Lung microvascular endothelial cell (primary cell): ENCODE results near the gene NUPR1. TPM values are rescaled to one million over a fixed set of nuclear protein-coding genes. Genes with fewer than 3 reads are reported as not detected.
"Not testable (repeated sequence)": the region's sequence is repeated elsewhere in the genome, so short reads cannot be mapped to it uniquely, and the experiment has no call there.

ENCODE experiments used
- DNase-seq, 2 donors: peaks; one replicate each; pipeline versions ENCODE4 v3.0.0 to v3.0.0-alpha.2; 2010; ENCODE audit warnings: low read depth in 2 of 2
- total RNA-seq: library from RNA; depleted of rRNA; stranded (reverse); fragments of >200 nt; gene quantifications from 2 replicates; pipeline ENCODE4 v1.2.1, GENCODE V29; 2014

The NUPR1 gene
- total RNA-seq, 1 donor from 2014 or later: 11.9 TPM

DNA sequence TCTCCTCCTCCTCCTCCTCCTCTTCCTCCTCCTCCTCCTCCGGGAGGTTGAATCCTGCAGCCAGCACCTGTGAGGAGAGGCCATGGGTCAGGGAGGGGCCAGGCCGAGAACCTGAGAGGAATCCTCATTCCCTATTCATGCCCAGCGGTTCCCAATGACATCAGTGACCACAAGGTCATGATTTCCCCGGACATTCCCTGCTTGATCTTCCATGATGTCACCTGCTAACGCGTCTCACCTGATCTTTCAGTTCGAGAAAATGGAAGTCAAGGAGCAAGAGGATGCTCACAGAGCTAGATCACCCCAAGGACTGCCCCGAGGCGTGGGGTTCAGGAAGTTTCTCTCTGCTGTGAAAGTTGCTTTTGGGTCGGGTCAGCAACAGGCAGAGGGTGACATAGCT, 38.9 kb downstream of the NUPR1 start:
- DNase-seq: no peak

DNA sequence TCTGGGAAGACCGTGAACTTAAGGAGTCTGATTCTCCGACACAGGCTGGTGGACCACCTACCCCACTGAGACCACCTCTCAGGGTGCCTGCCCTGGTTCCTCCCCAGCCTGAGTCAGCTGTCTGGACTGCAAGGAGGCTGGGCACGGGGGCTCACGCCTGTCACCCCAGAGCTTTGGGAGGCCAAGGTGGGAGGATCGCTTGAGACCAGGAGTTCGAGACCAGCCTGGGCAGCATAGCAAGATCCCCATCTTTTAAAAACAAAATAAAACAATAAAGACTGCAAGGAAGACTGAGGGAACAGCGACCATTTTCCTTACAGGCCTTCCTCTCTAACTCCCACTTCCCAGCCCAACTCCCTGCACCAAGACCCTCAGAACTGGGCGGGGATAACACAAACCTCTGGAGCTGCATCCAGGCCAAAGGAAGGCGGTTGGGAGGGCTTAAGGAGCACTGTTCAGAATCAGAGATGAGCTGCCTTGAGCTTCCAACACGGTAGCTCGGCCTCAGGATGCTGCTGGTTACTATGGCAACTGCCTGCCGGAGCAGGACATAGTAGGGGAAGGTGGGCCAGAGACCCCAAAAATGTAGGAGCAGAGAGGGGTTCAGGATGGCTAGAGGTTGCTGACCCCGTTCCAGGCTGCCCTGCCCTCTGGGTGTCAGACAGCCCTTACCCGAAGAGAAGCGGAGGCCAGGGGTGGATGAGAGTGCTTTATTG, 40.0 kb downstream of the NUPR1 start:
- DNase-seq: no peak

DNA sequence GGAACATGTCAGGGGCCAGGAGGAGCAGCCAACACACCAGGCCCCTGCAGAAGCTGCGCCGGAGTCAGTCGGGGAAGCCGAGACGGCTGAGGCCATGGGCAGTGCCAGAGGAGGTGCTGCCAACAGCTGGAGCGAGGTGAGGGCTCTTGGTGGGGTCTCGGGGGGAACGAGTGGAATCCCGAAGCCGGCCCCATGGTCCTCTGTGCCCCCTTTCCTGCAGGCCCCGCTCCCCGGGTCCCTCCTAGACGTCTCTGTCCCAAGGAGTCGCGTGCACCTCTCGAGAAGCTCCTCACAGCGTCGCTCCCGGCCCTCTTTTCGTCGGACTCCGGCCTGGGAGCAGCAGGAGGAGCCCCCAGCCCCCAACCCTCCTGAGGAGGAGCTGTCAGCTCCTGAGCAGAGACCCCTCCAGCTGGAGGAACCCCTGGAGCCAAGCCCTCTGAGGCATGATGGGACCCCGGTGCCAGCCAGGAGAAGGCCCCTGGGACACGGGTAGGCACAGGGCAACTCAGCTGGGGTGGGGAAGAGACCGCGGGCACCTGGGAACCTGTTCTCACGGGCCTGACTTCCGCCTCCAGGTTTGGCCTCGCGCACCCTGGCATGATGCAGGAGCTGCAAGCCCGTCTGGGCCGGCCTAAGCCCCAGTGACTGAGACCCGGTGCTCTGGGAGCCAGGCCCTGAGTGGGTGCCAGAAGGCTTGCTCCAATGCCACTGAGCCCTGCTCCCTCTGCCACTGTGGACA, 40.7 kb downstream of the NUPR1 start:
- DNase-seq: no peak

DNA sequence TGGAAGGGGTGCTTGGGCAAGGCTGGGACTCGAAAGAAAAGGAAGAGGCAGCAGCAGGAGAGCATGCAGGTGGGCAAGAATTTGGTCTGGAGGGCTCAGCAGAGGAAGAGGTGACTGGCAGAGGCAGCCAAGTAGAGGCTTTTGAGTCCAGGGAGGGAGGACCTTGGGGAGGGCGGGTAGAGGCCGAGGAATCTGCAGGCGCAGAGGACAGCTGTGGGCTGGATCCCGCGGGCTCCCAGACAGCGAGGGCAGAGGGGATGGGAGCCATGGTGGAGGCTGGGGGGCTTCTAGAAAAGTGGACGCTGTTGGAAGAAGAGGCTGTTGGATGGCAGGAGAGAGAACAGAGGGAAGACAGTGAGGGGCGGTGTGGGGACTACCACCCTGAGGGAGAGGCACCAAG, 41.4 kb downstream of the NUPR1 start:
- no peak for DNase-seq

DNA sequence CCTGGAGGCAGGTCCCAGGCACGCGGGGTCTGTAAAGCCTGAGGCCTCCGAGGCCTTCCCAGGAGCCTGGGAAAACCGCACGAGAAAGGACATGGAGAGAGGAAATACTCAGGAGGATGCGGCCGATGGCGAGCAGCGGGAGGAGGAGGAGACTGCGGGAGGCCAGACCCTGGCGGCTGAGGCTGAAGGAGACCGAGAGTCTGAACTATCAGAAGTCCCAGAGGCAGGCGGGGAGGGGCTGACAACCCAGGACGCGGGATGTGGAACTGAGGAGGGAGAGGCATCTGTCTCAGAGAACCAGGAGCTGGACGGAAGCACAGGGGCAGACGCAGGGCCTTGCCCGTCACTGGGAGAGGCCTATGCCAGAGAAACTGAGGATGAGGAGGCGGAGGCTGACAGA, 41.9 kb downstream of the NUPR1 start:
- no peak for DNase-seq

DNA sequence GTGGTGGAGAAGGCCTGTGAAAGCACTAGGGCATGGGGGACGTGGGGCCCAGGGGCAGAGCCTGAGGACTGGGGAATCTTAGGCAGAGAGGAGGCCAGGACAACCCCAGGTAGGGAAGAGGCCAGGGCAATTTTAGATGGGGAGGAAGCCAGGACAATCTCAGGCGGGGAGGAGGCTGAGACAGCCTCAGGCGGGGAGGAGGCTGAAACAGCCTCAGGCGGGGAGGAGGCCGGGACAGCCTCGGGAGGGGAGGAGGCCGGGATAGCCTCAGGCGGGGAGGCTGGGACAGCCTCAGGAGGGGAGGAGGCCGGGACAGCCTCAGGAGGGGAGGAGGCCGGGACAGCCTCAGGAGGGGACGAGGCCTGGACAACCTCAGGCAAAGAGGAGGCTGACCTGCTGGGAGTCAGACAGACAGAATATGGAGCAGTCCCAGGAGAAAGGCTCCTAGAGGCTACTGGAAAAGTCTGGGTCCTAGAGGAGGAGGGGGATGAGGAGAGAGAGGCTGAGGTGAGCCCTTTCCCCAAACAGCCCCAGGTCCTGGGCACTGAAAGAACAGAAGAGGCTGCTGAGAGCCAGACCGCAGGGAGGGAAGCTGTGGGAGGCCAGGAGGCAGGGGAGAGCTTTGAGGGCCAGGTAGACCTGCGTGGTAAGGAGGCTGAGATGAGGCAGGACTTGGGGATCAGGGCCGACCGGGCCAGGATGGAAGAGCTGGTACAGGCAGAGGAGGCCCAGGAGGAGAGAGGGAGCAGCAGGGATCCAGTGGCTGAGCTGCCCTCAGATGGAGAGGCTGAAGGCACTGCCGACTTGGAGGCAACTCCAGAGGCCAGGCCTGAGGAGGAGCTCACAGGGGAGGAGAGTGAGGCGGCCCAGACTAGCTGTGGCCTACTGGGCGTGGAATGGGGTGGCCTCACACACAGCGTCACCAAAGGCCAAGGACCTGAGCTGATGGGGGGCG, 42.7 kb downstream of the NUPR1 start:
- DNase-seq: no peak

DNA sequence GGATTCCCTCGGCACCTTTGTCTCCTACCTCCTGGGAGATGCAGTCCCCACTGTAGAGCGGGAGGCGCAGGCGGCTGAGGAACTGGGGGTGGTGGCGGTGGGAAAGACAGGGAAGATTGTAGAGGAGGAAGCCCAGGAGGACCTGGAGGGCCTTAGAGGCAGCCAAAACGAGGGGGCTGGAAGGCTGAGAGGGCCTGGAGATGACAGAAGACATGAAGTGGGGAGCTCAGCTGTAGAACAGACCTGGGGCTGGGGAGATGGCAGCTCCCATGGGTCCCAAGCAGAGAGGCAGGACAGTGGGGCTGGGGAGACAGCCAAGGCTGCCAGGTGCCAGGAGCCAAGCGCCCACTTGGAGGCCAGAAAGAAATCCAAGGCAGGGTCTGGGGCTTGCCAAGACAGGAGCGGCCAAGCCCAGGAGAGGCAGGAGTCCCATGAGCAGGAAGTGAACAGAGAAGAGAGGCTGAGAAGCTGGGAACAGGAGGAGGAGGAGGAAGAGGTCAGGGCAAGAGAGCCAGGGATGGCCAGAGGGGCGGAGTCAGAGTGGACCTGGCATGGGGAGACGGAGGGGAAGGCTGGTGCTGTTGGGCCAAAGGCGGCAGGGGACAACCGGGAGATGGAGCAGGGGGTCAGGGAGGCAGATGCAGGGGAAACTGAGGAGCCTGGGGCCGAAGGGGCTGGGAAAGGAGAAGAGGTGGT, 43.5 kb downstream of the NUPR1 start:
- DNase-seq: no peak

DNA sequence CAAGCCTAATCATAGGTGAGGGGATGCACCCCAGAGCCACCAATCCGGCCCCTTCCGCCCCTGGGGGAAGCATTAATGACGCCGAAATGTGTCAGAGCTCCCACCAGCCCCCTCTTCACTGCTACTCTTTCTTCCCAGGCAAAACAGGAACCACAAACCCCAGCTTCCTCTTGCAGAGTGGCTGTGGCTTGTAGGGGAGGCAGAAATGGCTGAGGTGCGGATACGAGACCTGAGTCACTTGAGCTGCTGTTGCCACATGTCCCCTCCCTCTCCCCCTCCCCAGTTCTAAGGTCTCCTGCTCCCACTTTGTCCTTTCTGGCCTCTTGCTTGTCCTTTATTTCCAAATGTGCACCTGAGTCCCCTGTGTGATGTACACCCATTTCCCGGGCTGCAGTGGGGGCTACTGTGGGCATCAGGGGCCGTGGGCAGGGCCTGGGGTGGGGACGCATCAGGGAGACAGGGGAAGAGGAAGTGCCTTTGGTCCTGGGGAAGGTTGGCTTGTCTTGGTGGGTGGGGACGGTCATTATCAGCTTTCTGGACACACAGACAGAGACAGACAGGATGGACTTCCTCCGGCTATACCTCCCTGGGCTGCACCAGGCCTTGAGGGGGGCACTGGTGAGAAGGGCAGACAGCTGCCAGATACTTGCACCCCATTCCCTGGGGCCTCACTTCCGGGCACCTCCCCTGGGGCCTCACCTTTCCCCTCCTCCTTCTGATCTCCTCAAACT, 44.5 kb downstream of the NUPR1 start, which contains the start of gene APOBR:
APOBR (plus strand) TSS at position 523 of the 731 bp plus-strand sequence; CDS start at position 562, 39 bp downstream.
- no peak for DNase-seq

DNA sequence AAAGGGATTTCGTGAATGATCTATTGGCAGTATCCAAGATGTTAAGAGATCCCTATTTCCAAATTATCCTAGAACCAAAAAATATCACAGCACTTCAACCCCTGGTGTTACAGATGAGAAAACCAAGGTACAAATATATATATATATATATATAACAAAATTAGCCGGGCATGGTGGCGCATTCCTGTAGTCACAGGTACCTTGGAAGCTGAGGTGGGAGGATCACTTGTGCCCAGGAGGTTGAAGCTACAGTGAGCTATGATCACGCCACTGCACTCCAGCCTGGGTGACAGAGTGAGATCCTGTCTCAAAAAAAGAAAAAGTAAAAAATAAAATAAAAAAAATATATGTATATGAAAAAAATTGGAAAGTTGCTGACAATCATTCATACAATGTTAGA, 46.3 kb downstream of the NUPR1 start:
- DNase-seq: no peak

DNA sequence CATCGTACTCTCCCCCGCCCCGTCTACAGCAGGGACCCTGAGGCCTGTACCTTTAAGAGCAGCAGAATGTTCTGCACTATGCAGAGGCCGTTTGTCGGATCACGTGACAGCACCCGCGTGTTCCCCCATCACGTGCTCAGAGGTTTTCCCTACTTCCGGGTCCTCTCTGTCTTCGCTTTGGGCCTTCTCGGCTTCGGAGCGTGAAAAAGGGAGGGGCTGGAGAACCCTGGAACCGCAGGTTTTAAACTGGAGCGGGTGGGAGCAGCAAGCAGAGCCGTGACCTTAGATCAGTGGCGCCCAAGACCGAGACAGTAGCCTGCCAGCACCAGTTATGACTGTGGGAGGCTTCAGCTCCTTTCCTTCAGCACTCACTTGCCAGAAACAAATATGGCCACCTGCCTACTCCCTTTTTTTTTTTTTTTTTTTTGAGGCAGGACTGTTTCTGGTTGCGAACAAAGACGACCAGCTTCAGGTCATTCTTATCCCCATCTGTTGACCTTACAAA, 46.8 kb downstream of the NUPR1 start, which contains the start of gene CLN3:
CLN3 (minus strand) TSS at position 105 of the 505 bp plus-strand sequence. CDS start 315 bp downstream, outside the sequence.
- DNase-seq: peak; percentile 95

DNA sequence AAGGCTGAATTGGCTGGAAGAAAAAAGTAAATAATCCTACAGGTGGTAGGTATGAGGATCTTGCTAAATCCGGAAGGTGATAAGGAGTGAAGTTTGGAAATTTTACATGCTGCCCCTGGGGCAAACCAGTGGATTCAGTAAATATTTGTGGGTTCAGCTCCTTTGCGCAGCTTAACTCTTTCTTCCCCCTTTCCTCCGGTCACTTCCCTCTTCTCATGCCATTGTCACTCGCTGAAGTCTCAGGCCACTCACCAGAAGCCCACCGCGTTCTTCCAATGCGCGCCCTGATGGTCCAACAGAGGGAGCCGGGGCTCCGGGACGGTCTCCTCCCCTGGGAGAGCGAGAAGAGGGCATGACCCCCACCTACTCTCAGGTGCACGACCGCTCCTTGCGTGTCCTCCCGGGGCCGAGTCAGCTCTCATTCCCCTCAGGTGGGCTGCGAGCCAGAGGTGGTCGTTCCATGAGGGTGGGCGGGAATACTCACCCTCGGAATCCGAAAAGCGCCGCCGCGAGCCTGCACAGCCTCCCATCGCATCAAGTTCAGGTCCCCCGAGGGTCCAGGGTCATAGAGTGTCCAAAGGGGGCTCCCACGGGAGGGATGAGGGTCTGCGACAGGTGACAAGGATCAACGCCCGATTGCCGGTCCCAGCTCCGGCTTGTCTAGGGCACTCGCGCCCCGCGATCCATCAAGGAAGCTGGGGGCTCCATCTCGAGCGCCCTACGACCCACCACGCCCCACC, 47.4 kb downstream of the NUPR1 start:
- peak; percentile 34 to 36 for DNase-seq

DNA sequence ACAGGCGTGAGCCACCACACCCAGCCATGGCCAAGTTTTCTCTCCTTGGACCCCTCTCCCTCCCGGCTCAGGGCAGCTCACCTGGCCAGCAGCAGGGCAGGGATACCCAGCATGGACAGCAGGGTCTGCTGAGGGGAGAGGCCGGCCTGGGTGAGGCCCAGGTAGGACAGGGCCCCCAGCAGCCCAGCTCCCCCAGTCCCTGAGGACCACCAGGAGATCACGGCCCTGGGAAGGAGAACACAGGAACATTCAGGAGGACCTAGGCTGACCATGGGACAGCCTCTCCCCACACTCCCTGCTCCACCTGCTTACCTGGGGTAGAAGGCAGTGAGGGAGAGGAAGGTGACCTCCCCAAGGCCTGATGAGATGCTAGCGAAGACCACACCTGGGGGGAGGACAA, 52.5 kb downstream of the NUPR1 start:
- no peak for DNase-seq

DNA sequence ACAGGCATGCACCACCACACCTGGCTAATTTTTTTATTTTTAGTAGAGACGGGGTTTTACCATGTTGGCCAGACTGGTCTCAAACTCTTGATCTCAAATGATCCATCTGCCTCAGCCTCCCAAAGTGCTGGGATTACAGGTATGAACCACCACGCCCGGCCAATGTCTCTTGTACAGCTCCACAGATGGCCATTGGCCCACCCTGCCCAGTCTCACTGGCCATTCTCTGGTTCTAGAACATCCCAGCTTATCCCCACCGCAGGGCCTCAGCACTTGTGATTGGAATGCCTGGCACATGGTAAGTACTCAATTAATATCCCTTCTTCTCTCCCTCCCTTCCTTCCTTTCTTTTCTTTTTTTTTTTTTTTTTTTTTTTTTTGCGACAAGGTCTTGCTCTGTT, 55.4 kb downstream of the NUPR1 start:
- not testable (repeated sequence) for DNase-seq

Other genes with a start within 250 kb of the NUPR1 start
- gene SBK1, start 246.4 kb downstream of the NUPR1 start, total RNA-seq: under 0.01 TPM in 1 of 2 replicates, not detected in the other
- gene NPIPB6, start 175.5 kb downstream of the NUPR1 start, total RNA-seq: not detected in 2 replicates
- 86.1 and 89.8 TPM in 2 replicates for gene EIF3CL, start 135.1 kb downstream of the NUPR1 start, total RNA-seq
- not detected in 2 replicates for gene NPIPB7, start 66.6 kb downstream of the NUPR1 start, total RNA-seq
- gene CLN3, start 46.9 kb downstream of the NUPR1 start, total RNA-seq: 12.9 and 21.2 TPM in 2 replicates
- gene APOBR, start 44.3 kb downstream of the NUPR1 start, total RNA-seq: not detected in 2 replicates
- not detected in 2 replicates for gene IL27, start 32.1 kb downstream of the NUPR1 start, total RNA-seq
- 5.9 and 9.1 TPM in 2 replicates for gene SGF29, start 14.9 kb upstream of the NUPR1 start, total RNA-seq
- gene SULT1A2, start 58.1 kb upstream of the NUPR1 start, total RNA-seq: not detected in 2 replicates
- 0.40 and 3.9 TPM in 2 replicates for gene SULT1A1, start 71.1 kb upstream of the NUPR1 start, total RNA-seq
- 0.20 TPM in 1 of 2 replicates, not detected in the other for gene NPIPB8, start 99.1 kb upstream of the NUPR1 start, total RNA-seq
- gene EIF3C, start 172.5 kb upstream of the NUPR1 start, total RNA-seq: 171 and 216 TPM in 2 replicates
- 0.44 and 1.4 TPM in 2 replicates for gene NPIPB9, start 212.8 kb upstream of the NUPR1 start, total RNA-seq